NOMO-1 treated with DMSO at 0.1 percent for 48 hours (cell line): ENCODE measurements around the gene CHIT1.

Experiments
- DNase-seq: peaks from one replicate; lab custom pipeline; 2025; ENCODE audit not compliant: unreplicated experiment; lab: John Stamatoyannopoulos, UW

CHIT1 gene

DNA sequence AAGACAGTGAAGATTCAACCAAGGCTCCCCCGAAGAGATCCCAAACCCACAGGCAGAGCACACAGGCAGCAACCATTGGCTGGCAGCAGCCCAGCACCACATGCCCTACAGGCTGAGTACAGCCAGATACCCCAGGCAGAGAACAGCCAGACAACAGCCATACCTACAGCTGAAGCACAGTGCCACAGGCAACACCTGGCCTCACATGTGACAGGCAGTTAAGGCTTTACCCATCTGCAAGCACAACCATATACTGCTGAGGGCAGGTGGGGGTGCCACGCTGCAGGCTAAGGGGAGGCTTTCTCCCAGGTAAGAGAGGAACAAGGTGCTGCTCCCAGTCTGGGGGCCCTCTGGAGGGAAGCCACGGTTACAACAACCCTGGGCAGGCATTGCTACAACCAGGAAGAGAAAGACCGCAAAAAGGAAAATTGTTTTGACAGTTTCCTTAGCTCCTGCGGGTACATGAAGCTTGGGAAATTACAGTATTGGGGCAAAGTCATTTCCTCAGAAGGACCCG is 12.3 kb downstream of the CHIT1 start:
- DNase-seq = peak; percentile 31

DNA sequence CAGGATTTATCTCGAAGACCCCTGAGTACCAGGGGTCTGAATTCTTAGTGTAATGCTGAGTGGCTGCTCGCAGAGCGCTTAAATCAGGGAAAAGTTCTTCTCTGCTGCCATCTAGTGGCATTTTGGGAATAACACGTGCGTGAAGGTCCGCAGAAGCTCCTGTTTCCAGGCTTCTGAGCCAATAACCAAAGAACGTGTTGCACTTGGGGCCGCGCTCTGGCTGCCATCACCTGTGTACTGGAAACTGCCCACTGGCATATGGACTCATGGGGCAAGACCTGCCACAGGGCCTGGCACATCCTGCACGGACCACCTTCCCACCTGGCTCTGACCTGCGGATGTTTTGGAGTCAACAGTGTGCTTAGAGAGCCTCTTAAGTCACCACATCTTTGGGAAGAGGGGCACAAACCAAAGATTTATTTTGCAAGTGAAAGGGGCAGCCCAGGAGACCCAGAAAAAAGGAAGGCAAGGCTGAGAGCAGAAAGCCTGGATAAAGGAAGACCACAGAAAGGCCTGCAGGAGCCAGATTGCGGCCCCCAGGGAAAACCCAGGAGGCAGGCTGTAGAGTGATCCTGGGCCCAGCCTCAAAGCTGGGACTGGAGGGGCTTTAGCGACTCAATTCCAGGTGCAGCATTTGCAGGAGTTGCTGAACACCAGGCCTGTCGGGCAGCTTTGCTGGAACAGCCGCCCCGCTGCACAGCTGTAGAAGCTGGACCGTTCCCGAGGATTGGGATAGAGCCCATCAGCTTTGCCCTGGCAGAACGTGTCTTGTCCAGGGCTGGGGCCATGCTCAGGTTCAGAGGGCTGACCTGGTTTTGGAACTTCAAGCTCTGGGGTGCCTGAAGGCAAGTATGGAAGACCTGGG is 13.0 kb downstream of the CHIT1 start:
- peak; percentile 65 for DNase-seq

GRCh38 chr1:203215573-203215972 is 13.9 kb downstream of the CHIT1 start:
- no peak for DNase-seq

DNA sequence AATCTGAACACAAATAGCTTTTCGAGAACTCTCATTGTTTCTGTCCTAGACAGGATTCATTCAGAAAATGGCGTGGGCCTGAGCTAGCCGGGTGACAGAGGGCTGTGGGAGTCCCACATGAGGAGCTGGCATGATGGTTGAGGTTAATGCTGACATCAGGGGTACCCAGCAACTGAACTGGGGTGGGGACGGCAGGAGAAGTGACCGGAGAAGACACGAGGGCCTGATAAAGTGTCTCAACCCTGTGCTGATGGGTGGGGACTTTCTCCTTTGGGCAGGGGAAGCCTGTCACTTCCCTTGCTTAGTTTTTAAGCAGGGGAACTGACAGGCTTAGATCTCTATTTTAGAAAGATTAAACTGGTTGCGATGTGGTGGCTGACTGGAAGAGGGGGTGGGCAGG is 14.6 kb downstream of the CHIT1 start:
- DNase-seq = peak; percentile 40

- DNase-seq = no peak
Measured at GRCh38 chr1:203213126-203213525, 16.3 kb downstream of the CHIT1 start.

DNA sequence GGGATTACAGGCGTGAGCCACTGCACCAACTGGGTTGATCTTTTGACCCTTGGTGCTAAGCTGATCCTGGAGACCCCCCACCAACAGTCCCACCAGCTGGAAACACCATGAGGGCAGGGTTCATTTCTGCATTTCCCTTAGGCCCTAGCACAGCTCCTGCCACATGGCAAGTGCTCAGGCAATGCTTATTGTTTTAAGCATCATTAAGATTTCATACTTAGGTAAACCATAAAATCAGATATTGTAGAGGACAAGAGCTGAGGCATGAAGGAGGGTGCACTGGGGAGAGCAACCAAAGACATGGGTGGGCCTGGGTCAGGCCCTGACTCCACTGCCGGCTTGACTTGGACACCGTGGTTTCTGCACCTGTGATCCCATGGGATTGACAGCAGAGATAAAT is 17.7 kb downstream of the CHIT1 start:
- DNase-seq = no peak

GRCh38 chr1:203210988-203211387 is 18.5 kb downstream of the CHIT1 start:
- no peak for DNase-seq

DNA sequence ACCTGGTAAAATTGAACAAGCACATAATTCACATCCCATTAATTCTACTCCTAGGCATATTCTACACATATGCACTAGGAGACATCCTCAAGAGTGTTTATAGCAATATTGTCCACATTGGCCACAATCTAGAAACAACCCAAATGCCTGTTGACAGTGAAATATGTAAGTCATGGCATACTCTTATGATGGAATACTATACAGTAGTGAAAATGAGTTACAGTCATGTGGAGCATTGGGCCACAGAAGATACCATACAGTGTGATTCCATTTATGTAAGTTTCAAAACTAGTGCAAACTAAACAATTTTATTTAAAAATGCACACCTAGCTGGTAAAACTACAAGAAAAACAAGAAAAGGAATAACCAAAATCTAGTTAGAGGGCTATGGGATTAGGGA is 19.1 kb downstream of the CHIT1 start:
- DNase-seq = no peak

- DNase-seq = no peak
Measured at GRCh38 chr1:203208181-203208580, 21.3 kb downstream of the CHIT1 start.

DNA sequence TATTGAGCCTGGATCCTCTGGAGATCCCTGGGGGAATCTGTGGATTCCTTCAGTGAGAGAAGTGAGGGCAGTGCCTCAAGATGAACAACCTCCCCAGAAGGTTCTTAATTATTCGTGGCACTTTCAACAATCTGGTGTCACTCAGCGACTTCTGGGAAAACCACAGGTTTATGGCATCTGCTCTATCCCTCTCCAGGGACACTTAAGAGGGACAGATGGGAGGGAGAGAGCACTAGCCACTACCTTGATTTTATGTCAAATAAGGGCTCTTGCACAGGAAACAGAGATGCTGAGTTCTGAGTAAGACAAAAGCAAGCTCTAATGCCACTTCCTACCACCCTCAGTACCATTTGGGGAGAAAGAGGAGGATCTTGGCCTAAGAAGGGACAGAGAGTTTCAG is 21.7 kb downstream of the CHIT1 start:
- DNase-seq = no peak

- no peak for DNase-seq
Measured at GRCh38 chr1:203206129-203206687, 23.3 kb downstream of the CHIT1 start.

DNA sequence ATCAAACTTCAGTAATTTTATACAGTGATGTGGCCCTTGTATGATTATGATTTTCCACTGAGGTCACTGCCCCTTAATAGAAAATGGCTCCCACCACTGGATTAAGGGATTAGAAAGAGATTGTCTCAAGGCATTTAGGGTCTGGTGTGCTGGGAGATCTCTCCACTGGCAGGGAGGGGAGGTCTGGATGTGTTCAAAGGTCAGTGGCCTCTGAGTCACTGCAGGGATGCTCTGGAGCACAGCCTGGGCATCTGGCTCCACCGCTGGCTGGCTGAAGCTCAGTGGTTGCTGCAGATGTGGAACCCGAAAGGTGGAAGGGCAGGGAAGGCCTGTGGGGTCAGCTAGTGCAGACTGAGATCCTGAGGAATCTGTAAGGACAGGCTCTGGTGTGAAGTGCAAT is 24.7 kb downstream of the CHIT1 start:
- no peak for DNase-seq

DNA sequence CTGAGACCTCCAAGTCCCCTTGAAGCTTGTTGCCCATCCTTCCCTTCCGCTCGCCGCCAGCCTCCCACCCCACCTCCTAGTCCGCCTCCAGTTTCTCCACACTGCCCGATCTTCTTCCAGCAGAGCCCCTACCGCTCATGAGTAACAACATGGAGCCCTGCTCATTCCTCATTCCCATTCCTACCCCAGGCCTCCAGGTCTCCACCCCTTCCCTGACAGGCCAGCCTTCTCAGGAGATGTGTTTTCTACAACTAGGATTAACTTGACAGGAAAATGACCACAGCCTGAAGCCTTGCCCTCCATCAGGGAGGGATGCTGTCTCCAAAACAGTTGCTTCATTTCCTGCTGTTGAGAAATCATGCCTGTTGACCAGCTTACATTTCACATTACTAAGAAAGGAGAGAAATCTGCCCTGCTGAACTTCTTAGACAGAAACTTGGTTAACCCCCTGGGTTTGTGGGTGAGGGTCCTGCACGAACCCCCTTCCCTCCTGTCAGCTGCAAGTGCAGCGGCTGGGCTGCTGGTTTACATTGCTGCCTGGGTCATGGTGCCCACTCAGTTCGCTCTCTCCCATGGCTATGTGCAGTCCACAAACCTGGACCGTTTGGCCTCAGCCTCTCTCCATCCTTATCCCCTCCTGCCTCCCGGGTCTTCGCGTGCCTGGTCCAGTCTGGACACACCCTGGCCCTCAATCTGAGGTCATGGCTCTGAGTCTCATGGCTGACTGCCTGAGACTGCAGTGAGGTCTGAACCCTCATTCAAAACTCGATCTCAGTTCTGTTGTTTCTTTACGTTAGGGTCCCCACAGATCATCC is 26.8 kb downstream of the CHIT1 start:
- peak; percentile 75 for DNase-seq

DNA sequence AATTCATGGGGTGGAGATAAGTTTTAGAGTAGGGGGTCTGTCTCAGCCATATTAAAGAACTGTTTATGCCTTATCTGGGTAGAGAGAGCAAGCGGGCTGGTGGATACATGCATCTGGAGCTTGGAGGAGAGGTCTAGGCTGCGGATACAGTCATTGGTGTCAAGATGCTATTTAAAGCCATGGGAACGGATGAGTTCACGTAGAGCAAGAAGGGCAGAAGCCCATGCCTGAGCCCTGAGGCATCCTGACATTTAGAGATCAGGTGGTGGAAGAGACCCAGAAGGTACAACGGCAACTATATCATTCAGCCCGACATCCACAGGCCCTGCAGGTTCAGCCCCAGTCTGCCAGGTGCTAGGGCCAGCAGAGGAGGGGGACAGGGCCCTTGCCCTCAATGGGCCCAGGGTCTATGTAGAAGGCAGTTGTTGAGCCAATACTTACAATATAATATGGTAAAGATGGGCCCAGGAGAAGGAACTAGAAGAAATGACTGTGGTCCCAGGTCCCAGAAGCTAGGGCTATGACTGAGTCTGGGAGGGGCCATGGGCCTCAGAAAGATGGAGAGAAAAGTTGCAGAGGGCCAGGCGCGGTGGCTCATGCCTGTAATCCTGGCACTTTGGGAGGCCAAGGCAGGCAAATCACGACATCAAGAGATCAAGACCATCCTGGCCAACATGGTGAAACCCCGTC is 27.8 kb downstream of the CHIT1 start:
- no peak for DNase-seq

GRCh38 chr1:203200916-203201315 is 28.6 kb downstream of the CHIT1 start:
- DNase-seq = no peak

GRCh38 chr1:203199816-203200571 is 29.5 kb downstream of the CHIT1 start:
- DNase-seq = peak; percentile 62

GRCh38 chr1:203199481-203199815 is 30.0 kb downstream of the CHIT1 start:
- no peak for DNase-seq

GRCh38 chr1:203199002-203199401 is 30.5 kb downstream of the CHIT1 start:
- no peak for DNase-seq

- DNase-seq = peak; percentile 11
Measured at GRCh38 chr1:203197625-203198024, 31.8 kb downstream of the CHIT1 start.

DNA sequence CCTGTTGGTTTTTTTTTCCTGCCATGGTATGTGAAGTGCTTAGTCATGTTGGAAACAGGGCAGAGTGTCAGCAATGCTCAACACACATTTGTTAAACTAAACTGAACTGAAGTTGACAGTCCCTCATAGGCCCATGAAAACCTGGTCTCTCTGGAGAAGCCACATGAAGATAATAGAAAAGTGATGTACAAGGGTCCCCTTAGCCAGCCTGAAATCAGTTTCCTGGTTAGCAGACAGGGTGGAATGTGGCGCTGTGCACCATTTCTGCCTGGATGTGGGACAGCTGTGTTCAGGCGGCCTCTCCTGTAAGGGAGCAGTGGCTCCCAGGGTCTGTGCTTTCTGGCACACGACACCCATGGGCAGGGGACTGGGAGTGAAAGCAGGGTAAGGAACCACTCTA is 33.1 kb downstream of the CHIT1 start:
- DNase-seq = no peak
